GM12878 (cell line): ENCODE data around the gene TDRD9. TPM values are rescaled to one million over a fixed set of nuclear protein-coding genes. Genes with fewer than 3 reads are reported as not detected.

ENCODE experiments used
- CBFB ChIP-seq: IDR thresholded peaks from 2 replicates; pipeline ENCODE4 v1.6.1; 2016; ENCODE audit warnings: antibody characterized with exemption, low read depth
- EZH2 ChIP-seq: IDR thresholded peaks from 2 replicates; pipeline ENCODE4 v1.6.1; 2012; ENCODE audit warnings: low read depth, mild to moderate bottlenecking, control low read depth, inconsistent platforms, low read length, borderline replicate concordance; ENCODE audit not compliant: control insufficient read depth
- MTA2 ChIP-seq: fragments of 450-650 bp; IDR thresholded peaks from 2 replicates; pipeline ENCODE4 v1.6.1; 2016; ENCODE audit warnings: low read depth, mild to moderate bottlenecking, moderate library complexity
- SPI1 ChIP-seq: IDR thresholded peaks from 2 replicates; pipeline ENCODE4 v1.6.1; 2011; ENCODE audit warnings: low read depth, mild to moderate bottlenecking, low read length, moderate library complexity, borderline replicate concordance; ENCODE audit not compliant: insufficient read depth
- SREBF1 ChIP-seq: IDR thresholded peaks from 2 replicates; pipeline ENCODE4 v1.6.1; 2012; ENCODE audit warnings: mild to moderate bottlenecking, low read length
- ZNF217 ChIP-seq: fragments of 450-650 bp; IDR thresholded peaks from 2 replicates; pipeline ENCODE4 v1.6.1; 2017; ENCODE audit warnings: antibody characterized with exemption, mild to moderate bottlenecking
- polyA plus RNA-seq, 11 experiments: library from polyadenylated mRNA; depleted of rRNA in 4 of 11; unstranded in 6 of 11; stranded (reverse) in 5 of 11; fragments of >200 nt; fragmentation: Nextera tagmentation in 4 of 11; fragmentation: Illumina TruSeq in 1 of 11; extraction: Ambion mirVana in 4 of 11; extraction: Trizol in 1 of 11; gene quantifications; 1 replicate in 1 of 11; 2 replicates in 10 of 11; pipeline versions ENCODE4 v1.2.1 to v1.2.3, GENCODE V29; 2011 to 2016; ENCODE audit warnings: inconsistent platforms in 2 of 11, missing spikeins in 2 of 11, low read depth in 1 of 11
- total RNA-seq, 4 experiments: library from RNA; depleted of rRNA in 3 of 4; stranded (reverse); fragments of >200 nt in 3 of 4; fragmentation: Illumina TruSeq in 1 of 4; extraction: Trizol in 1 of 4; gene quantifications; 2 replicates each; pipeline versions ENCODE4 v1.2.1 to v1.2.3, GENCODE V29; 2013 to 2021
- TF ChIP-seq, protein P1 (sequence below): fragments of 450-650 bp; formaldehyde crosslinking; IDR thresholded peaks from 2 replicates; pipeline ENCODE4 v1.5.0; 2022; ENCODE audit warnings: mild to moderate bottlenecking, missing genetic modification characterization
- TF ChIP-seq, protein P2 (sequence below): IDR thresholded peaks from 2 replicates; pipeline ENCODE4 v1.6.1; 2011; ENCODE audit warnings: low read depth, low read length, improper control_type of control experiment, borderline replicate concordance
- TF ChIP-seq, protein P3 (sequence below): IDR thresholded peaks from 2 replicates; pipeline ENCODE4 v1.6.1; 2011; ENCODE audit warnings: borderline replicate concordance, low read depth, mild to moderate bottlenecking, moderate library complexity, low read length; ENCODE audit not compliant: insufficient read depth, poor library complexity, severe bottlenecking

TDRD9 gene
- total and polyA plus RNA-seq, 10 of the 15 experiments (the other 5 are each of a cell fraction or from before 2014, with no cell fraction given), result 0.12 TPM; not detected in 9

DNA sequence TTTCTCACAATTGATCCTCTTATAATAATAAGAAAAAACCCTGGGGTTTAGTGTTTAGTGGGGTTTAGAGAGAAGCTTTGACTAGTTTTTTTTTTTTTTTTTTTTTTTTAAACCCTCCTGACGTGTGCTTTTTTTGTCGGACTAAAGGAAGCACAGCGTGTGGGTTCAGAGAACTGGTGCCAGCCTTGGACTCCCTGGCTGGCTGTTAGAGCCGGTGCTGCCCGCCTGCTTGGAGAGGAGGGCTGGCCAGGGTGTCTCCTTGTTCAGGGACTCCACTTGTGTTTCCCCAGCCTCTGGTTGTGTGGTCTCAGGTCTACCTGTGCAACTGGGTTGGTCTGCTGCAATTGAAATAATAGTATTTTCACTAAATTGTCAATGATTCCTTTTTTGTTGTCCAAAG lies 103.1 kb downstream of the TDRD9 start (continued):
- TF ChIP-seq, protein P1, sequence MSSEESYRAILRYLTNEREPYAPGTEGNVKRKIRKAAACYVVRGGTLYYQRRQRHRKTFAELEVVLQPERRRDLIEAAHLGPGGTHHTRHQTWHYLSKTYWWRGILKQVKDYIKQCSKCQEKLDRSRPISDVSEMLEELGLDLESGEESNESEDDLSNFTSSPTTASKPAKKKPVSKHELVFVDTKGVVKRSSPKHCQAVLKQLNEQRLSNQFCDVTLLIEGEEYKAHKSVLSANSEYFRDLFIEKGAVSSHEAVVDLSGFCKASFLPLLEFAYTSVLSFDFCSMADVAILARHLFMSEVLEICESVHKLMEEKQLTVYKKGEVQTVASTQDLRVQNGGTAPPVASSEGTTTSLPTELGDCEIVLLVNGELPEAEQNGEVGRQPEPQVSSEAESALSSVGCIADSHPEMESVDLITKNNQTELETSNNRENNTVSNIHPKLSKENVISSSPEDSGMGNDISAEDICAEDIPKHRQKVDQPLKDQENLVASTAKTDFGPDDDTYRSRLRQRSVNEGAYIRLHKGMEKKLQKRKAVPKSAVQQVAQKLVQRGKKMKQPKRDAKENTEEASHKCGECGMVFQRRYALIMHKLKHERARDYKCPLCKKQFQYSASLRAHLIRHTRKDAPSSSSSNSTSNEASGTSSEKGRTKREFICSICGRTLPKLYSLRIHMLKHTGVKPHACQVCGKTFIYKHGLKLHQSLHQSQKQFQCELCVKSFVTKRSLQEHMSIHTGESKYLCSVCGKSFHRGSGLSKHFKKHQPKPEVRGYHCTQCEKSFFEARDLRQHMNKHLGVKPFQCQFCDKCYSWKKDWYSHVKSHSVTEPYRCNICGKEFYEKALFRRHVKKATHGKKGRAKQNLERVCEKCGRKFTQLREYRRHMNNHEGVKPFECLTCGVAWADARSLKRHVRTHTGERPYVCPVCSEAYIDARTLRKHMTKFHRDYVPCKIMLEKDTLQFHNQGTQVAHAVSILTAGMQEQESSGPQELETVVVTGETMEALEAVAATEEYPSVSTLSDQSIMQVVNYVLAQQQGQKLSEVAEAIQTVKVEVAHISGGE (CRISPR knock-in tag), result no peak
- TF ChIP-seq MTA2 (no peak), EZH2 (no peak), CBFB (no peak), ZNF217 (no peak), SPI1 (no peak), SREBF1 (no peak)
- TF ChIP-seq, protein P2, sequence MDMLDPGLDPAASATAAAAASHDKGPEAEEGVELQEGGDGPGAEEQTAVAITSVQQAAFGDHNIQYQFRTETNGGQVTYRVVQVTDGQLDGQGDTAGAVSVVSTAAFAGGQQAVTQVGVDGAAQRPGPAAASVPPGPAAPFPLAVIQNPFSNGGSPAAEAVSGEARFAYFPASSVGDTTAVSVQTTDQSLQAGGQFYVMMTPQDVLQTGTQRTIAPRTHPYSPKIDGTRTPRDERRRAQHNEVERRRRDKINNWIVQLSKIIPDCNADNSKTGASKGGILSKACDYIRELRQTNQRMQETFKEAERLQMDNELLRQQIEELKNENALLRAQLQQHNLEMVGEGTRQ, result no peak
- TF ChIP-seq, protein P3, sequence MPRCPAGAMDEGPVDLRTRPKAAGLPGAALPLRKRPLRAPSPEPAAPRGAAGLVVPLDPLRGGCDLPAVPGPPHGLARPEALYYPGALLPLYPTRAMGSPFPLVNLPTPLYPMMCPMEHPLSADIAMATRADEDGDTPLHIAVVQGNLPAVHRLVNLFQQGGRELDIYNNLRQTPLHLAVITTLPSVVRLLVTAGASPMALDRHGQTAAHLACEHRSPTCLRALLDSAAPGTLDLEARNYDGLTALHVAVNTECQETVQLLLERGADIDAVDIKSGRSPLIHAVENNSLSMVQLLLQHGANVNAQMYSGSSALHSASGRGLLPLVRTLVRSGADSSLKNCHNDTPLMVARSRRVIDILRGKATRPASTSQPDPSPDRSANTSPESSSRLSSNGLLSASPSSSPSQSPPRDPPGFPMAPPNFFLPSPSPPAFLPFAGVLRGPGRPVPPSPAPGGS, result no peak
- TF ChIP-seq, all 136 proteins: peak for 0
